BLaER1 (cell line): Measurements from ENCODE around the gene TXNDC16.

ENCODE experiments used
- H3K27ac ChIP-seq: shearing (Covaris generic); formaldehyde crosslinking; 2 replicates; pipeline ENCODE4 v1.8.1; 2022
- H3K27me3 ChIP-seq: shearing (Covaris generic); formaldehyde crosslinking; 2 replicates; pipeline ENCODE4 v1.8.1; 2022
- H3K36me3 ChIP-seq: shearing (Covaris generic); formaldehyde crosslinking; 2 replicates; pipeline ENCODE4 v1.8.1; 2022
- H3K4me1 ChIP-seq: shearing (Covaris generic); formaldehyde crosslinking; 2 replicates; pipeline ENCODE4 v1.8.1; 2022
- H3K4me2 ChIP-seq: shearing (Covaris generic); formaldehyde crosslinking; 2 replicates; pipeline ENCODE4 v1.8.1; 2022
- H3K4me3 ChIP-seq: shearing (Covaris generic); formaldehyde crosslinking; 2 replicates; pipeline ENCODE4 v1.8.1; 2022
- H3K9ac ChIP-seq: shearing (Covaris generic); formaldehyde crosslinking; 2 replicates; pipeline ENCODE4 v1.8.1; 2022
- H3K9me3 ChIP-seq: shearing (Covaris generic); formaldehyde crosslinking; 2 replicates; pipeline ENCODE4 v1.8.1; 2022
- H4K20me1 ChIP-seq: shearing (Covaris generic); formaldehyde crosslinking; 2 replicates; pipeline ENCODE4 v1.8.1; 2022
- Cebpa-rat ChIP-seq: shearing (Covaris generic); IDR thresholded peaks from 2 replicates; pipeline ENCODE4 v1.8.1; 2022

Gene TXNDC16

GRCh38 chr14:52399104-52399503, 153.2 kb downstream of the TXNDC16 start:
- Histone ChIP-seq H3K4me3 (no peak overlapping the region), H3K36me3 (no peaks in the 10 kb centered on the region), H3K9ac (no peak overlapping the region), H3K4me1 (peaks cover 60% of the 10 kb centered on the region), H4K20me1 (no peaks in the 10 kb centered on the region), H3K9me3 (peaks cover 23% of the 10 kb centered on the region), H3K27ac (no peak overlapping the region), H3K27me3 (no peaks in the 10 kb centered on the region), H3K4me2 (no peak overlapping the region)
- no peak for TF ChIP-seq Cebpa-rat

GRCh38 chr14:52397844-52398243, 154.5 kb downstream of the TXNDC16 start:
- Histone ChIP-seq H3K9ac (no peak overlapping the region), H3K4me3 (no peak overlapping the region), H3K4me2 (no peak overlapping the region), H3K36me3 (no peaks in the 10 kb centered on the region), H4K20me1 (no peaks in the 10 kb centered on the region), H3K27me3 (no peaks in the 10 kb centered on the region), H3K27ac (no peak overlapping the region), H3K9me3 (peaks cover 23% of the 10 kb centered on the region), H3K4me1 (peaks cover 61% of the 10 kb centered on the region)
- TF ChIP-seq Cebpa-rat = no peak

- Histone ChIP-seq H3K4me1 (peaks cover 43% of the 10 kb centered on the region), H4K20me1 (no peaks in the 10 kb centered on the region), H3K27ac (0 out of 2 replicates have a peak overlapping the region, but pooled peaks have one; percentile 1), H3K9me3 (peaks cover 23% of the 10 kb centered on the region), H3K36me3 (no peaks in the 10 kb centered on the region), H3K4me3 (no peak overlapping the region), H3K27me3 (no peaks in the 10 kb centered on the region), H3K9ac (no peak overlapping the region), H3K4me2 (peak overlapping the region; percentile 20)
- TF ChIP-seq Cebpa-rat = no peak
These were observed 156.6 kb downstream of the TXNDC16 start for GRCh38 chr14:52395728-52396127.

GRCh38 chr14:52391881-52392615, 160.3 kb downstream of the TXNDC16 start:
- Histone ChIP-seq H3K9ac (no peak overlapping the region), H3K4me1 (peaks cover 26% of the 10 kb centered on the region), H3K4me3 (no peak overlapping the region), H3K9me3 (peaks cover 11% of the 10 kb centered on the region), H3K27ac (no peak overlapping the region), H3K36me3 (no peaks in the 10 kb centered on the region), H4K20me1 (no peaks in the 10 kb centered on the region), H3K27me3 (no peaks in the 10 kb centered on the region), H3K4me2 (no peak overlapping the region)
- TF ChIP-seq Cebpa-rat = no peak
